HG02840 (cell line): ENCODE data around the gene EPN1.

Experiments
- ATAC-seq: cut with Tn5 transposase; IDR thresholded peaks from one replicate; pipeline ENCODE4 v1.9.1; 2021; ENCODE audit warnings: mild to moderate bottlenecking, moderate library complexity, moderate number of reproducible peaks; ENCODE audit not compliant: unreplicated experiment, low FRiP score

Gene EPN1

DNA sequence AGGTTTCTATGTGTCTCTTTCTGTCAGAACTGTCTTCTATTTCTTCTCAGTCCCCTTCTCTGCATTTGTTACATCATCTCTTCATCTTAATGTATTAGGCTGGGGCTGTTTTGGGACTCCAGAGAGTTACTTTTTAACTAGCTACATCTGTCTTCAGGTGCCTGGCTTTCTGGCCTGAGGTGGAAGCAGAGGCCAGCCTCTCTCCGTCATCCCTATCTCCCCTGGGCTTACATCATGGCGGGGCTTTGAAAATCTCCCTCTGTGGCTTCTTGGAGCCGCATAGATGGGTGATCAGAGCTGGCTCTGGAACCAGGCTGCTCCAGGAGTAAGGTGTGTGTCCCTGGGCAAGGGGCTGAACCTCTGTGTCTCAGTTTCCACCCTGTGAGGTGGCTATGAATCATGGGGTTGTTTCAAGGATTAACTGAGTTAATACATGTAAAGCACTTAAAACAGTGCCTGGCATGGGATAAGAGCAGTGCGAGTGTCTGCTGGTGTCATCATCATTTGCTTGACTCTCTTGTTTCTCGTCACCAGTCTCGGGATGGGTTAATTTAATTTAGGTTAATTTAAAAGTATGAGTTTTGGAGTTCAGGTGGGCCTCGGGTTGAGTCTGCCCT lies 2.0 kb downstream of the EPN1 start:
- no peak for ATAC-seq

DNA sequence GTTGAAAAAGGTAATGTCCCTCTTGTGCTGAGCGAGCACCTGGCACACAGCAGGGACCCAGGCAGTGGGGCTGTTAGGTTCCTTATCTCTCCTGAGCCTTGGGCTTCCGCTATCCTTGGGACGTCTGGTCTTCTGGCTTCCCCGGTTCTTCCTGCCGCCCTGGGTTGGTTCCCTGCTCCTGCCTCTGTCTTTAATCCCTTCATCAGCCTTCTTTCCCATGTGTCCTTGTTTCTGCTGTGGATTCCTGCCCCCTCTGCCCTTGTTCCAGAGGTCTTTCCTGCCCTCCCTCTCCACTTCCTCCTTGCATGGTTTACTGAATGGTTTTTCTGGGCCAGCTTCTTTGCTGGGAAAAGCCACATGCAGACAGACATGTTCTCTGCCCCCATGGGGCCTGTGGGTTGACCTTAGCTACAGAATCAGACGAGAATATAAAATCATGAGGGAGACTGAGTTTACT lies 2.6 kb downstream of the EPN1 start:
- ATAC-seq: no peak

DNA sequence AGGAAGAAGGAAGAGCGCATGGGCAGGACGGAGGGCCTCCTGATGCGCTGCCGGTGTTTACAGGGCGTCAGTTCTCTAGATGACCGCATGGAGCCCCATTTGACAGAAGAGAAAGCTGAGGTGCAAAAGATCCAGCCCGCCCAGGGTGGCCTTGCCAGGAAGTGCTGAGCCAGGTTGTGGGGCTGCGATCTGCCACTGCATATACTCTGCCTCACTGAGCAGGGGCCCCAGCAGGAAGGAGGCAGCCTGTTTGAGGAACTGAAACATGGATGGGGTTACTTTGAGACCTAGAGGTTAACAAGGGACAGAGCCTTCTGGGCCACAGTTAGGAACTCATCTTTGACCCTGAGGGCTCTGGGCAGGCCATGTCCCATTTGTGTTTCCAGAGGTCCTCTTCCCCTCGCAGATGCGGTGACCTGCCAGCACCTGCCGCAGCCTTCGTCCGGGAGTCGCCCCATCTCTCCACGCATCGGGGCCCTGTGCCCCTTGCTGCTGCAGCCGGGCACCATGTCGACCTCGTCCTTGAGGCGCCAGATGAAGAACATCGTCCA lies 3.2 kb downstream of the EPN1 start:
- ATAC-seq: peak; percentile 48

DNA sequence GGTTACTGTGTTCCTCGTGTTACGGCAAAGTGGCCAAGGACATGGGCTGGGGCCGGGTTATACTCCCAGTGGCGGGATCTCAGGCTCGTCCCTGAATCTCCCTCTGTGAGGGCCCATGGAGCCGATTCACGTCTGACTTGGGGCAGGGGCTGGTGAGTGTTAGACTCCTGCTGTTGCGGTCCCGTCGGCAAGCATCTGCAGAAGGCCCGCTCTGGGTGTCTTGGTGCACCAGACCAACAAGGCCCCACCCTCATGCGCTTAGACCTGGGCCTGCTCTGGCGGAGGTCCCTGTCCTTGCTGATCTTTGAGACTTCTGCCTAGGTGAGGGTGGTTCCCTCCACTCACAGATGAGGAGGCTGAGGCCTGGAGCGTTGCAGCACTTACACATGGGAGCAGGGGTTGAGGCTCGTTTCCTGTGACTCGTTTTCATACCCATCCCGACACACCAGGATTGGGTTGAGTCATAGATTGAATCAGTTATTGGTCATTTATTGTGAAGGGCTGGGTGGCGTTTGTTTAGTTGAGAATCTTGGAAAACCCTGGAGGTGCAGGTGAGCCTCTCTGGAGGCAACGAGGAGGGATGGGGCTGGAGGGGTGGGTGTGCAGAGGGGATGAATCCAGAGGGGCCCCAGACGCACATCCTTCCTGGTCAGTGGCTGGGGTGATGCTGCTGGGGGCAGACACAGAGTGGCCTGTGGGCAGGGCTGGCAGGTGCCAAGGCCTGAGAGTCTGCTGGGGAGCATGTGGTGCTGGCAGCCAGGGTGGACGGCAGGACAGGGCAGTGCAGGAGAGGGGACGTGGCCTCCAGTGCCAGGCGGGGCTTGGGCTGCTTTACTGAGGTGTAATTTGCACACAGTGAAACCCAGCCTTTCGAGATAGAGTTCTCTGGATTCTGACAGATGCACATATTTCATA lies 4.6 kb downstream of the EPN1 start:
- no peak for ATAC-seq

- ATAC-seq: no peak
These were observed 5.5 kb downstream of the EPN1 start for GRCh38 chr19:55680339-55681130.

DNA sequence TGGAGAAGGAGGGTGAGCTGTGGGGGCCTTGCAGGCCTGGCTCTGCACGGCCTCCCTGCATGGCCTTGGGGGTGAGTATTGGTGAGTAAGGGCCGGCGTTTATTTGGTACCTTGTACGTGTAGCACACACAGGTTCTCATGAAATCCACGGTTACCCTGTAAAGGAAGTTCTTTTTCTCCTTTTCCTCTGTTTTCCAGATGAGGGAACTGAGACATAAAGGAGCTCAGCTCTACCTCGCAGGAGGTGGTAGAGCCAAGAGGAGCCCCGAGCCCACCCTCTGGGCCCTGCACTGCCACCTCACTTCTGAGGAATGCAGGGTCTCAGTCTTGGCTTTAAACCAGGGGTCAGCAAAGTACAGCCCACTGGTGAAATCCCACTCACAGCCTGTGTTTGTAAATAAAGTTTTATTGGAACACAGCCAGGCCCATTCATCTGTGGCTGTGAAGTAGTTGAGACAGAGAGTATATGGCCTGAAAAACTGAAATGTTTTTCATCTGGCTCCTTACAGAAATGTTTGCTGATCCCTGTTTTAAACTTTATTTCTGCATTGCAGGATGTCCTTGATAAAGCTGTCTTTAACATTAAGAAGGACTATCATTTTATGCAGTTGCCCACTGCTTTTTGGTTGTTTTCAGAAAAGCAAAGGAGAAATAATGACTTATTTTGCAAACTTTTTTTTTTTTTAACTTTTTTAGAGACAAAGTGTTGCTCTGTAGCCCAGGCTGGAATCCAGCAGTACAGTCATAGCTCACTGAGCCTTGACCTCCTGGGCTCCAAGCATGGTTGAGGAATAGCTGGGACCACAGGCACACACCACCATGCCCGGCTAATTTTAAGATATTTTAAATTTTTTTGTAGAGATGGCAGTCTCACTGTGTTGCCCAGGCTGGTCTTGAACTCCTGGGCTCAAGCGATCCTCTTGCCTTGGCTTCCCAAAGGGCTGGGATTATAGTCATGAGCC lies 6.4 kb downstream of the EPN1 start:
- no peak for ATAC-seq

DNA sequence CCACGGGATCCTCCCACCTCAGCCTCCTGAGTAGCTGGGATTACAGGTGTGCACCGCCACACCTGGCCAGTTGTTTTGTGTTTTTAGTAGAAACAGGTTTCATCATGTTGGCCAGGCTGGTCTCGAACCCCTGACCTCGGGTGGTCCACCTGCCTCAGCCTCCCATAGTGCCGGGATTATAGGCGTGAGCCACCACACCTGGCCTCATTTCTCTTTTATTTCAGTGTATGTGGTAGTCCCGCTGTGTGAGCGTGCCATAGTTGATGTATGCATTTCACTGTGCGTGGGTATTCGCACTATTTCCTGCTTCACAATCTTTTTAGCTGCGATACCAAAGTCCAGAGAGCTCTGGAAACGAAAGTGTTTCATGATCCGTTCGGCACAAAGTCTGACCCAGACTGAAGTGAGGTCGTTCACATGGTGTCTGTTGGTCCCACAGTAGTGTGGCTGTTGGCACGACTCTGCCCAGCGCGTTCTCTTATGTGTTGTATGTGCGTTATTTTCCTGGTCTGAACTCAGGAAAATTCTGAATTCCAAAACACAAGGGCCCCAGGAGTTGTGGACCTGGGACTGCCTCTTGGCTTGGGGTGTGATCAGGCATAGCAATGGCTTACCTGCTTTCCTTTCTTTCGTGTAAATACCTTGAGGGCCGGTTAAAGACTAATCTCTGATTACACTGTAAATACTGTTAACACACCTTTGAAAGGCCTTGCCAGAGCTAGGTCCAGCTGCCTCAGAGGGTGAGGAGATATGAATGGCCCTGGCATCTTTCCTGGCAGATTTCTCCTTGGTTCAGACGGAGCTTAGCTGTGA lies 8.6 kb downstream of the EPN1 start:
- ATAC-seq: no peak

DNA sequence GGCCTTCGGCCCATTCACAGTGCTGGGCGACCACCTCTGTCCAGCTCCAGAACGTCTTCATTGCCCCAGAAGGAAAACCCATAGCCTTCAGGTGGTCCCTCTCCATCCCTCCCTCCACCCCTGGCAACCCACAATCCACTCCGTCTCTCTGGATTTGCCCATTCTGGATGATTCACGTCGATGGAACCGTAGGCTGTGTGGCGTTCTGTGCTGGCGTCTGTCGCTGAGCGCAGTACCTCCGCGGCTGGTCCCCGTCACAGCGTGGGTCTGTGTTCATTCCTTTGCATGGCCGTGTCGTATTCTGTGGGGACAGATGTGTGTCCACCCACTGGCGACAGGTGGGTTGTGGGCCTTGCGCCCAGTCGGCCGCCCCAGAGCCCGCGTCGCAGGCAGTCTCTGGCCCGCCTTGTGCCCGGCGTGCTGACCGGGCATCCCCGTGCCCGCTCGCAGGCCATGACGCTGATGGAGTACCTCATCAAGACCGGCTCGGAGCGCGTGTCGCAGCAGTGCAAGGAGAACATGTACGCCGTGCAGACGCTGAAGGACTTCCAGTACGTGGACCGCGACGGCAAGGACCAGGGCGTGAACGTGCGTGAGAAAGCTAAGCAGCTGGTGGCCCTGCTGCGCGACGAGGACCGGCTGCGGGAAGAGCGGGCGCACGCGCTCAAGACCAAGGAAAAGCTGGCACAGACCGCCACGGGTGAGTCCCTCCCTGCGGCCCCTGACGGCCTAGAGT lies 10.1 kb downstream of the EPN1 start:
- no peak for ATAC-seq

- no peak for ATAC-seq
These were observed 10.8 kb downstream of the EPN1 start for GRCh38 chr19:55685776-55686175.

GRCh38 chr19:55686311-55687050 lies 11.5 kb downstream of the EPN1 start:
- no peak for ATAC-seq

DNA sequence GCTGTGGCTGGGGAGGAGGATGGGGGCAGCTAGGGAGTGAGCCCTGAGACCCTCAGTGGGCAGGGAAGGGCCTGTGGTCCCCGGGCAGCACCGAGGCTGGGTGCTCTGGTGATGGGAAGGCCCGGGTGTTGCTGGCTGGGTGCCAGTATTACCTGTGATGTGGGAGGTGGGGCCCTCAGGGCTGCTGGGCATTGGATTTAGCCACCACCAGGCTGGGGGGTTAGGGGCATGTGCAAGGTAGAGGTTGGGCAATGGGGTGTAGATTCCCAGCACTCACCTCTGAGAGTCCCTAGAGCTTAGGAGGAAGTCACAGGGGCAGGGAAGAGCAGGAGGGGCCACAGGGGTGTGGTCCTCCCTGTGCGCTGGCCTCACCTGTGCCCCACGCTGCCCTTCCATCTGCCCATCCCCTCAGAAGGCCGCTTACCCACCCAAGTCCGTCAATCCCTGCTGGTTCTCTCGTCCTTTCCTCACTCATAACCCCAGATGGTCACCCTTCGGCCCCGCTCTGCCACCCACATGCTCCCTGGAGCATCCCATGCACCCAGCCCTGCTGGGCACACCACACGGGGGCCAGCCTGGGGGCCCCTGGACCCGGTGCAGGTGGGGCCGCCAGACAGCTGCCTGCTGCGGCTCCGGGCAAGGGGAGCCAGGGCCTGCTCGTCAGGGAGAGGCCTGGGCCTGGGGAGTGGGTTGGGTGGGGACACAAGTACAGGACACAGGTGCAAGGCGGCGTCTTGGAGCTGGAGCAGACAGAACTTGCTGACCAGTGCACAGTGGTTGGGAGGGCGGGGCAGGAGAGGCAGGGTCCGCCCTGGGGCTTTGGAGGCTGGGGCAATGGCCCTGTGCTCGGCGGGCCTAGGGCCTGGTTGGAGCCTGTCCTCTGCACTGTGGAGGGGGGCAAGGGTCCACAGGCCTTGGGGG lies 12.5 kb downstream of the EPN1 start:
- ATAC-seq: no peak

GRCh38 chr19:55688422-55689218 lies 13.6 kb downstream of the EPN1 start:
- ATAC-seq: no peak

DNA sequence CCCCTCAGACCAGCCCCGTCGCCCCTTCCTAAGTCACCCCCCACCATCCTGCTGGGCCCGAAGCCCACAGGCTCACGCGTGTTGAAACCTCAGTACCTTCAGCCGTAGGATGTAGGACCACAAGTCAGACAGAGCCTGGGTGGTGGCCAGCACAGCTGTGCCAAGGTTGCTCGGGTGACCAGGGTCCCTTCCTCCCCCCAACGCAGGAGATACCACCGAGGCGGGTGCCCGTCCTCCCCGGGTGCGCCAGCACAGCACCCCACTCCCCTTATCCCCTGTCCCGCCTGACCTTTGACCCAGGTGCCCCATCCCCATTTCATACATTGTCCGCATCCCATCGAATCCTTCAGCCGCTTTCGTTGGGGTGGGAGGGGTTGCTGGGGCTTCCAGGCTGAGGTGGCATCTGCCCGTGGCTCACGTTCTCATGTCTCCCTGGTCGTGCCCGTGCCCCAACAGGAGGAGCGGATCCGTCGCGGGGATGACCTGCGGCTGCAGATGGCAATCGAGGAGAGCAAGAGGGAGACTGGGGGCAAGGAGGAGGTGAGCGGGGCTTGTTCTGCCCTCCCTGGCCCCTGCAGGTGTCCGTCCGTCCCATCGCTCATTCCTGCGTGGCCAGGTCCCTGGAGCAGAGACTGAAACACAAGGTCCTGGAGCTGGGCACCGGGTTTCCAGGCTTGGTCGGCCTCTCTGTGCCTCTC lies 14.5 kb downstream of the EPN1 start:
- no peak for ATAC-seq

GRCh38 chr19:55690109-55690768 lies 15.2 kb downstream of the EPN1 start:
- no peak for ATAC-seq
